ENCODE measurements around the gene RGMA. TPM values are rescaled to one million over a fixed set of nuclear protein-coding genes. Genes with fewer than 3 reads are reported as not detected.

The RGMA gene
- total RNA-seq, 1 experiment from 2014 or later = 5.5 TPM

DNA sequence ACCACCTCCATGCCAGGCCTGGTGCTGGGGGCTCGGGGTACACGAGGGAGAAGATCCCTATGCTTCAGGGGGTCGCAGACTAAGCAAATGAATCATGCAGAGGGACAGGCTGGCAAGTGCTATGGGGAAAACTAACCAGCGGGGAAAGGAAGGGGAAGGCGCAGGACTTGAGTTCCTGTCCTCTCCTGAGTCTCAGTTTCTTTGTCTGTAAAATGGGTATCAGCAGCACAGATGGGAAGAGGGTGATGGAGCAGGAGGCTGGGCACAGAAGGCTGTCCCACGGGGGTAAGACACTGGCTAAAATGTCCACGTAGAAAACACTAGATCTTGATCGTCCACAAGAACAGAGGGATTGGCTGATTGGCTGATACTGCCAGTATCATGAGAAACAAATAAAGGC, 39.8 kb downstream of the RGMA start:
- ChIA-PET POLR2A (no interaction called here), CTCF (no interaction called here)
- no peak overlapping the region for H3K4me2 ChIP-seq (ENCODE audit: low read length)

DNA sequence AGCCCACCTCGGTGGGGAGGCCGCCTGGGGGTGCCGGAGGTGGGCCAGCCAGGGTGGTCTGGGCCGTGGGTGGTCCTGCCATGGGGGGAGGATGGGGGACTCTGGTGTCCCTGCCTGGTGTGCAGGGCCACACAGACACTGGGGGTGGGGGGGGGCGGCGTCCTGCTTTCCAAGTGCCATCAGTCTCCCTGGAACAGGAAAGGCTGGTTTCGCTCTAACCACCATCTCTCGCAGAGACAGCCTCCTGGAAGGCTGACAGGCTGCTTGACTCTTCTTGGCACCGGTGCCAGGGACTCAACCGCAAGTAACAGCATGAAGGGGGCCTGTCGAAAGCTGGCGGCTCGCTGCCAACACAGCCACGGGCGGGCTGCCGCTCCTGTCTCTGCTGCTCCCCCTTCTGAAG, 40.3 kb downstream of the RGMA start:
- intact Hi-C loops (cut with micrococcal nuclease) = no loop called here
- no peaks in the 10 kb centered on the region for H3K36me3 ChIP-seq (ENCODE audit: control insufficient read depth in 1 of 2, insufficient read depth in 2 of 2, low read length in 2 of 2)
- no peak overlapping the region for H3K27ac ChIP-seq (ENCODE audit: low read depth, low read length)
- H2AFZ ChIP-seq (ENCODE audit: low read depth, low read length, poor library complexity, severe bottlenecking) = no peak overlapping the region
- H3K9ac ChIP-seq (ENCODE audit: low read length) = no peak overlapping the region
- TF ChIP-seq FOSL1 (IDR thresholded peaks at IDR 0.05; ENCODE audit: low read depth) (no peak), POLR2AphosphoS5 (IDR thresholded peaks at IDR 0.05; ENCODE audit: low read depth, low read length) (no peak), EGR1 (IDR thresholded peaks at IDR 0.05; ENCODE audit: low read depth) (no peak), SIN3A (IDR thresholded peaks at IDR 0.05; ENCODE audit: low read depth) (no peak), YY1 (IDR thresholded peaks at IDR 0.05; ENCODE audit: extremely low read depth, insufficient replicate concordance, low read depth, low read length) (no peak), ZFX (IDR thresholded peaks at IDR 0.05) (no peak), SRF (IDR thresholded peaks at IDR 0.05; ENCODE audit: low read depth) (no peak), CEBPB (IDR thresholded peaks at IDR 0.05; ENCODE audit: low read depth) (no peak)
- TF ChIP-seq, protein P1, sequence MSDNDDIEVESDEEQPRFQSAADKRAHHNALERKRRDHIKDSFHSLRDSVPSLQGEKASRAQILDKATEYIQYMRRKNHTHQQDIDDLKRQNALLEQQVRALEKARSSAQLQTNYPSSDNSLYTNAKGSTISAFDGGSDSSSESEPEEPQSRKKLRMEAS (IDR thresholded peaks at IDR 0.05) = no peak
- TF ChIP-seq, protein P2, sequence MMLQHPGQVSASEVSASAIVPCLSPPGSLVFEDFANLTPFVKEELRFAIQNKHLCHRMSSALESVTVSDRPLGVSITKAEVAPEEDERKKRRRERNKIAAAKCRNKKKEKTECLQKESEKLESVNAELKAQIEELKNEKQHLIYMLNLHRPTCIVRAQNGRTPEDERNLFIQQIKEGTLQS (IDR thresholded peaks at IDR 0.05) = no peak
- no peak for ATAC-seq
- ChIA-PET CTCF (interaction anchor here (0.6 kb wide), 1 partner anchor 10 kb away, joined by 3 read pairs; no protein-coding TSS in a partner anchor), POLR2A (no interaction called here), RAD21 (ENCODE audit: low non-redundant PET in 1 of 2, low total read pairs in 2 of 2, uncharacterized antibody in 2 of 2, unreplicated experiment in 2 of 2) (no interaction called here)
- H3K4me1 ChIP-seq (ENCODE audit: control insufficient read depth in 1 of 2, insufficient read depth in 2 of 2, low read length in 2 of 2) = no peaks in the 10 kb centered on the region
- no peak for DNase-seq (ENCODE audit: low read depth, low spot score)
- H3K4me2 ChIP-seq (ENCODE audit: low read length) = no peak overlapping the region
- no peak overlapping the region for H3K4me3 ChIP-seq (replicated peaks in 1 of 2; ENCODE audit: low read depth in 1 of 2, low read length in 2 of 2)
- H3K9me2 ChIP-seq (ENCODE audit: insufficient read depth) = no peaks in the 10 kb centered on the region
- no peaks in the 10 kb centered on the region for H3K9me3 ChIP-seq (ENCODE audit: control insufficient read depth in 1 of 2, insufficient read depth in 1 of 2, low read depth in 1 of 2, low read length in 2 of 2)
- H3K27me3 ChIP-seq (ENCODE audit: insufficient read depth, low read length) = no peaks in the 10 kb centered on the region
- H4K20me1 ChIP-seq (ENCODE audit: insufficient read depth) = no peaks in the 10 kb centered on the region
- no TSS peak for BruUV-seq (replicated peaks)
- H3K79me2 ChIP-seq (ENCODE audit: insufficient read depth, low read length) = no peaks in the 10 kb centered on the region

More for the DNA sequence above, 39.8 kb downstream of the RGMA start:
- H2AFZ ChIP-seq (ENCODE audit: low read depth, low read length, poor library complexity, severe bottlenecking) = no peak overlapping the region
- no peak overlapping the region for H3K4me3 ChIP-seq (replicated peaks in 1 of 2; ENCODE audit: low read depth in 1 of 2, low read length in 2 of 2)
- intact Hi-C loops (cut with micrococcal nuclease) = no loop called here
- ATAC-seq = no peak
- no peak overlapping the region for H3K27ac ChIP-seq (ENCODE audit: low read depth, low read length)
- H3K9ac ChIP-seq (ENCODE audit: low read length) = no peak overlapping the region
- RAD21 ChIA-PET (ENCODE audit: low non-redundant PET in 1 of 2, low total read pairs in 2 of 2, uncharacterized antibody in 2 of 2, unreplicated experiment in 2 of 2) = no interaction called here
- no peaks in the 10 kb centered on the region for H3K27me3 ChIP-seq (ENCODE audit: insufficient read depth, low read length)
- H3K4me1 ChIP-seq (ENCODE audit: control insufficient read depth in 1 of 2, insufficient read depth in 2 of 2, low read length in 2 of 2) = no peaks in the 10 kb centered on the region
- no peaks in the 10 kb centered on the region for H3K9me3 ChIP-seq (ENCODE audit: control insufficient read depth in 1 of 2, insufficient read depth in 1 of 2, low read depth in 1 of 2, low read length in 2 of 2)
- no peaks in the 10 kb centered on the region for H4K20me1 ChIP-seq (ENCODE audit: insufficient read depth)
- DNase-seq (ENCODE audit: low read depth, low spot score) = no peak
- H3K36me3 ChIP-seq (ENCODE audit: control insufficient read depth in 1 of 2, insufficient read depth in 2 of 2, low read length in 2 of 2) = no peaks in the 10 kb centered on the region
- TF ChIP-seq ELF1 (IDR thresholded peaks at IDR 0.05; ENCODE audit: borderline replicate concordance, low read depth) (no peak), EZH2phosphoT487 (IDR thresholded peaks at IDR 0.05; ENCODE audit: borderline replicate concordance) (no peak), POLR2A (IDR thresholded peaks at IDR 0.05; ENCODE audit: borderline replicate concordance, extremely low read depth, insufficient read depth, insufficient read length) (no peak), SP1 (IDR thresholded peaks at IDR 0.05; ENCODE audit: low read depth) (no peak), EGR1 (IDR thresholded peaks at IDR 0.05; ENCODE audit: low read depth) (no peak)
- BruUV-seq (replicated peaks) = no TSS peak
- H3K9me2 ChIP-seq (ENCODE audit: insufficient read depth) = no peaks in the 10 kb centered on the region
- no peaks in the 10 kb centered on the region for H3K79me2 ChIP-seq (ENCODE audit: insufficient read depth, low read length)
